Stomach smooth muscle (tissue), 2 donors: ENCODE measurements around the gene AHI1.

ENCODE experiments used
- H3K27ac ChIP-seq: one replicate; pipeline ENCODE4 v1.7.0; 2013; ENCODE audit warnings: mild to moderate bottlenecking, low read length, inconsistent platforms
- H3K27me3 ChIP-seq, 2 donors: one replicate each; pipeline ENCODE4 v1.7.0; 2013; ENCODE audit warnings: low read length in 2 of 2; ENCODE audit not compliant: insufficient read depth in 2 of 2, control insufficient read depth in 1 of 2
- H3K36me3 ChIP-seq, 2 donors: one replicate each; pipeline ENCODE4 v1.7.0; 2013; ENCODE audit warnings: low read length in 2 of 2; ENCODE audit not compliant: control insufficient read depth in 2 of 2, insufficient read depth in 2 of 2
- H3K4me1 ChIP-seq: one replicate; pipeline ENCODE4 v1.7.0; 2013; ENCODE audit warnings: low read length; ENCODE audit not compliant: control insufficient read depth, insufficient read depth
- H3K4me3 ChIP-seq, 2 donors: one replicate each; pipeline ENCODE4 v1.7.0; 2013; ENCODE audit warnings: low read length in 2 of 2
- H3K9ac ChIP-seq, 2 donors: one replicate each; pipeline ENCODE4 v1.7.0; 2013; ENCODE audit warnings: low read length in 2 of 2, mild to moderate bottlenecking in 1 of 2
- H3K9me3 ChIP-seq, 2 donors: one replicate each; pipeline ENCODE4 v1.7.0; 2013; ENCODE audit warnings: low read length in 2 of 2; ENCODE audit not compliant: control insufficient read depth in 2 of 2
- donor health status: healthy.
- donor health status: Pancreatic carcinoma.

The AHI1 gene

DNA sequence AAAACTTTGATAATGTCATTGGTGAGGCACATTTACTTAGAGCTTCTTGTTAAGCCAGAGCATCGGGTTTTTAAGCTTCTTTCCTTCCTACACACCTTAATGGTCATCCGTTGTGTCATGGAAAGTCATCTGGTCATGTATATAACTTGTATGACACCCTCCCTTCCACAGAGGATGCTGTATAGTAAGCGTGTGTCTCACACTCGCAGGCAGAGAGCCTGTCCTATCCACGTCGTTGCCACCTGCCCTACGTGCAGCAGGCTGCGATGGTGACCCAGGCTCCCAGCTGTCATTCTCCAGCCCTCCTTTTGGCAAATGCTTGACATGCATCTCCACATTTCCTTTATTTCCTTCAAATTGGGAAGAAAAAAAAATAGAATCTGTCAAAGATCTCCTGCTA lies 230.9 kb downstream of the AHI1 start:
- H3K27me3 ChIP-seq, result no peaks in the 10 kb centered on the region
- no peaks in the 10 kb centered on the region for H3K36me3 ChIP-seq
- no peak overlapping the region for H3K4me3 ChIP-seq
- no peaks in the 10 kb centered on the region for H3K4me1 ChIP-seq
- H3K9me3 ChIP-seq, result no peaks in the 10 kb centered on the region
- H3K27ac ChIP-seq, result no peak overlapping the region
- H3K9ac ChIP-seq, result no peak overlapping the region

DNA sequence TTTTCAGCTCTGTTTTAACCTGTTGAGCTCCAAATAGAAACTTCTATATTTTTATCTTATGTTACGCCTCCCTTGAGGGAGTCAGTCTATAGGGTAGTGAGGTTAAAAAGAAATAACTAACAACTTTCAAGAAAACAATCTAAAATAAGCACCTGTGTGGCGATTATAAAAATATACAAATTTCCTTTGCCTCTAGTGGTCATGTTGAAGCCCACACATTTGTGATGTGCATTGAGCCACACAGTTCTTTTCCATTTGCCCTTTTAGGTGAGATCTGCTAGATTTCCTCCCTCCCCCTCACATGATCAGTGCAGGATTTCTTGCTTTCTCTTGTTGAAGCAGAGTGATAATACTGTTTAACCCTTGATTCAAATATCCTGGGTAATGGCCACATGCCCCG lies 232.3 kb downstream of the AHI1 start:
- Histone ChIP-seq H3K4me1 (no peaks in the 10 kb centered on the region), H3K36me3 (no peaks in the 10 kb centered on the region), H3K4me3 (no peak overlapping the region), H3K9ac (no peak overlapping the region), H3K27ac (no peak overlapping the region), H3K27me3 (no peaks in the 10 kb centered on the region), H3K9me3 (no peaks in the 10 kb centered on the region)

GRCh38 chr6:135261872-135262725 lies 235.4 kb downstream of the AHI1 start:
- Histone ChIP-seq H3K9me3 (no peaks in the 10 kb centered on the region), H3K36me3 (no peaks in the 10 kb centered on the region), H3K27ac (no peak overlapping the region), H3K27me3 (no peaks in the 10 kb centered on the region), H3K4me3 (no peak overlapping the region), H3K4me1 (peaks cover 4% of the 10 kb centered on the region), H3K9ac (no peak overlapping the region)

- Histone ChIP-seq H3K27me3 (no peaks in the 10 kb centered on the region), H3K27ac (no peak overlapping the region), H3K9ac (no peak overlapping the region), H3K9me3 (no peaks in the 10 kb centered on the region), H3K36me3 (no peaks in the 10 kb centered on the region), H3K4me3 (no peak overlapping the region), H3K4me1 (peaks cover 4% of the 10 kb centered on the region)
Observed at GRCh38 chr6:135260612-135261011, 236.9 kb downstream of the AHI1 start.

GRCh38 chr6:135258970-135259369 lies 238.6 kb downstream of the AHI1 start:
- H3K27ac ChIP-seq, result no peak overlapping the region
- no peaks in the 10 kb centered on the region for H3K27me3 ChIP-seq
- no peak overlapping the region for H3K9ac ChIP-seq
- no peaks in the 10 kb centered on the region for H3K9me3 ChIP-seq
- H3K4me1 ChIP-seq, result peaks cover 4% of the 10 kb centered on the region
- no peaks in the 10 kb centered on the region for H3K36me3 ChIP-seq
- no peak overlapping the region for H3K4me3 ChIP-seq

DNA sequence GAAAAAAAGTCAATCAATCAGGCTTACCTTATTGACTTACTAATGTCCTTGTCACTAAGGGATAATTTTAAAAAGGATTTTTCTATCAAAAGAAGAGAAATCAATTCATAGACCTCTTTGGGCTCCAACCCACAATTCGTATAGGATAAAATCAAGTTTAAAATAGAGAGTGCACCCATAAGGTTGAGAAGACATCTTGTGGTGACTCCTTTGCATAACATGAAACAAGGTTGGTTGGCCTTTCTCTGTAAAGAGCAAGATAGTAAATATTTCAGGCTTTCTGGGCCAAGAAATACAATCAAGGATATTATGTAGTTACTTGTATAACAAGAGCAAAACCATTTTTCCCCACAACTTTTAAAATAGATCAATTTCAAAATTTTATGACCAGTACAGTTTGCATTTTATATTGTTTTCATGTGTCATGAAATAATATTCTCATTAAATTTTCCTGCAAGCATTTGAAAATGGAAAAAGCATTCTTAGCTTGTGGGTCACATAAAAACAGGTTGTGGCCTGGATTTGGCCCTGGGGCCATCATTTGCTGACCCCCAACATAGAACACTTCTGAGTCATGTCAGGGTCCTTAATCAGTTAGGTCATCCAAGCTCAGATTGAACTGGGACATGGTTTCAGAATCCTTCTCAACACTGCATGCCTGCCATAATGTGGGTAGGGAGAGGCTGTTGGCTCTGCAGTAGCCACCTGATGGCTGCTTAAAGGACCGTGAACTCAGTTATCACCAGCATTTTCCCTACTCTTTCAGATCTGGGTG lies 239.7 kb downstream of the AHI1 start:
- Histone ChIP-seq H3K4me3 (no peak overlapping the region), H3K36me3 (no peaks in the 10 kb centered on the region), H3K27me3 (no peaks in the 10 kb centered on the region), H3K9ac (no peak overlapping the region), H3K4me1 (peaks cover 4% of the 10 kb centered on the region), H3K27ac (no peak overlapping the region), H3K9me3 (no peaks in the 10 kb centered on the region)

GRCh38 chr6:135256866-135257265 lies 240.7 kb downstream of the AHI1 start:
- Histone ChIP-seq H3K27me3 (no peaks in the 10 kb centered on the region), H3K4me3 (no peak overlapping the region), H3K36me3 (no peaks in the 10 kb centered on the region), H3K9me3 (no peaks in the 10 kb centered on the region), H3K9ac (no peak overlapping the region), H3K4me1 (peaks cover 4% of the 10 kb centered on the region), H3K27ac (no peak overlapping the region)

GRCh38 chr6:135254471-135254870 lies 243.1 kb downstream of the AHI1 start:
- Histone ChIP-seq H3K4me1 (peaks cover 4% of the 10 kb centered on the region), H3K4me3 (no peak overlapping the region), H3K27ac (no peak overlapping the region), H3K9me3 (no peaks in the 10 kb centered on the region), H3K36me3 (no peaks in the 10 kb centered on the region), H3K9ac (no peak overlapping the region), H3K27me3 (no peaks in the 10 kb centered on the region)

DNA sequence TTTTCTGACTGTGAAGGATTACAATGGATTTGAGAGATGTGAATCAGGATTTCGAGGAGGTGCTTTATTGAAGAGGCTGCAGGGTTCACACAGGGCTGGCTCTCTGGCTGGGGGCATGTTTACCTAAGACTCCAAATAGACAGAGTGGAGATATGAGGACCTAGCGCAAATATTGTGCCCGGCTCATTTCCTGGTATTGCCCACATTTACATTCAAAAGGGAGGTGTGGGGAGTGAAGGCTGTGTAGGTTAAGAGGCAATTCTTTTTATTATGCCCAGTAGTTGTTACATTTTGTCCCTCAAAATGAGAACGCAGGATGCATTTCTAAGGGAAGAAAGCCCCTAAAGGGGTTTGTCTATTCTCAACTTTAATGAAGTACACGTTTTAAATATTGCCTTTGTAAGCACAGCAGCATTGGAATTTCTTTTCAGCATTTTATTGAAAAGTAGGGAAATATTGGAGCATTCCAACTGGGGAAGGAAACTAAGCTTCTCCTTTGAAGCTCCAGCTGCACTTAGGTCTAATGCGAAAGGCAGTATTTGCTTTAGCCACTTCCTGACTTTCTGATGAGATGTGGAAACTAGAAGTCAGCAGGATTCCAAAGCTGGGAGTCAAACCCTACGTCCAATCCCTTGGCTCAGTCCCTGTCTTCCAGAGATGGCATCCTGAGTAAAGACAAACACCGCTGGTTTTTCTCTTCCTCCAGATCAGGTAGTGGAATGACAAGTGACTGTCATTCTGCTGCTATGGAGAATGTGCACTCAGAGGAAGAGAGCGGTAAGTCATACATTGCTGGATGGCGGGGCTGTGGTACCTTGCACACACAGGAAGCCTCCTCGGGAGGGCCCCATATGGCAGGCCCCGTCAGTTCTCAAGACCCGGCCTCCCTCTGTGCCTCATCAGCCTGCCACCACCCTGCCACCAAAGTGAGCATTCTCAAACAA lies 245.8 kb downstream of the AHI1 start:
- Histone ChIP-seq H3K9me3 (no peaks in the 10 kb centered on the region), H3K36me3 (no peaks in the 10 kb centered on the region), H3K9ac (no peak overlapping the region), H3K27me3 (no peaks in the 10 kb centered on the region), H3K27ac (no peak overlapping the region), H3K4me3 (no peak overlapping the region), H3K4me1 (no peaks in the 10 kb centered on the region)

- H3K9ac ChIP-seq, result no peak overlapping the region
- no peak overlapping the region for H3K27ac ChIP-seq
- no peaks in the 10 kb centered on the region for H3K9me3 ChIP-seq
- H3K4me1 ChIP-seq, result no peaks in the 10 kb centered on the region
- H3K27me3 ChIP-seq, result no peaks in the 10 kb centered on the region
- no peaks in the 10 kb centered on the region for H3K36me3 ChIP-seq
- no peak overlapping the region for H3K4me3 ChIP-seq
Observed at GRCh38 chr6:135250751-135251497, 246.6 kb downstream of the AHI1 start.
